Hepatocyte (in vitro differentiated cells): Measurements from ENCODE around the gene USP48. TPM values are rescaled to one million over a fixed set of nuclear protein-coding genes. Genes with fewer than 3 reads are reported as not detected.

Experiments
- DNase-seq: peaks from one replicate; pipeline ENCODE4 v3.0.0-alpha.2; 2016; ENCODE audit warnings: low spot score
- H2AFZ ChIP-seq: fragments of 200-600 bp; sonication (generic); 2 replicates; pipeline ENCODE4 v1.6.0; 2016; ENCODE audit warnings: antibody characterized with exemption, mild to moderate bottlenecking
- H3K27ac ChIP-seq: fragments of 200-600 bp; sonication (generic); 2 replicates; pipeline ENCODE4 v1.5.1; 2016; ENCODE audit warnings: mild to moderate bottlenecking
- H3K27me3 ChIP-seq: fragments of 200-600 bp; sonication (generic); 2 replicates; pipeline ENCODE4 v1.6.1; 2016
- H3K36me3 ChIP-seq: fragments of 200-600 bp; sonication (generic); replicated peaks from 2 replicates; pipeline ENCODE4 v1.5.1; 2016; ENCODE audit warnings: low read depth; ENCODE audit not compliant: insufficient read depth
- H3K4me1 ChIP-seq: fragments of 200-600 bp; sonication (generic); 2 replicates; pipeline ENCODE4 v1.5.1; 2016; ENCODE audit warnings: mild to moderate bottlenecking, moderate library complexity; ENCODE audit not compliant: insufficient read depth
- H3K4me2 ChIP-seq: fragments of 200-600 bp; sonication (generic); 2 replicates; pipeline ENCODE4 v1.6.0; 2016
- H3K4me3 ChIP-seq: fragments of 200-600 bp; sonication (generic); 2 replicates; pipeline ENCODE4 v1.5.1; 2016; ENCODE audit warnings: mild to moderate bottlenecking
- H3K79me2 ChIP-seq: fragments of 200-600 bp; sonication (generic); 2 replicates; pipeline ENCODE4 v1.6.0; 2017; ENCODE audit warnings: mild to moderate bottlenecking
- H3K9me2 ChIP-seq: fragments of 200-600 bp; sonication (generic); replicated peaks from 2 replicates; pipeline ENCODE4 v1.6.0; 2017; ENCODE audit warnings: mild to moderate bottlenecking; ENCODE audit not compliant: insufficient read depth
- H3K9me3 ChIP-seq: fragments of 200-600 bp; sonication (generic); 2 replicates; pipeline ENCODE4 v1.5.1; 2016; ENCODE audit warnings: low read depth, mild to moderate bottlenecking
- H4K20me1 ChIP-seq: fragments of 200-600 bp; sonication (generic); 2 replicates; pipeline ENCODE4 v1.6.0; 2016; ENCODE audit warnings: mild to moderate bottlenecking; ENCODE audit not compliant: insufficient read depth, poor library complexity, severe bottlenecking
- CTCF ChIP-seq: fragments of 200-600 bp; sonication (generic); IDR thresholded peaks from 2 replicates; pipeline ENCODE4 v1.5.1; 2016; ENCODE audit warnings: antibody characterized with exemption, mild to moderate bottlenecking; ENCODE audit not compliant: poor library complexity
- EZH2 ChIP-seq: fragments of 200-600 bp; sonication (generic); IDR thresholded peaks from 2 replicates; pipeline ENCODE4 v1.6.1; 2016; ENCODE audit warnings: antibody characterized with exemption, mild to moderate bottlenecking, borderline replicate concordance
- EZH2phosphoT487 ChIP-seq: fragments of 200-600 bp; sonication (generic); IDR thresholded peaks from one replicate; pipeline ENCODE4 v1.6.1; 2018; ENCODE audit warnings: antibody characterized with exemption, mild to moderate bottlenecking, low read depth, moderate library complexity; ENCODE audit not compliant: unreplicated experiment, severe bottlenecking
- WGBS: methylation state at CpG from one replicate; pipeline ENCODE4 v1.1.6; 2016; ENCODE audit warnings: low lambda C conversion rate; ENCODE audit errors: missing lambda C conversion rate; 5-methylcytosine and 5-hydroxymethylcytosine counted together
- polyA plus RNA-seq: library from polyadenylated mRNA; unstranded; fragments of >200 nt; fragmentation: Nextera tagmentation; extraction: Ambion mirVana; gene quantifications from 2 replicates; pipeline ENCODE4 v1.2.1, GENCODE V29; 2016
- total RNA-seq: library from RNA; depleted of rRNA; stranded (reverse); fragments of >200 nt; gene quantifications from 2 replicates; pipeline ENCODE4 v1.2.3, GENCODE V29; 2014

USP48 gene
- total and polyA plus RNA-seq, 2 experiments from 2014 or later: 38.9 to 39.5 TPM

- H3K4me1 ChIP-seq: peaks cover 16% of the 10 kb centered on the region
- DNase-seq: no peak
- no peaks in the 10 kb centered on the region for H3K79me2 ChIP-seq
- no peak overlapping the region for H3K4me3 ChIP-seq
- no peaks in the 10 kb centered on the region for H3K36me3 ChIP-seq
- 53% methylated on average over 4 of the region's 4 CpGs for WGBS
- no peaks in the 10 kb centered on the region for H3K9me3 ChIP-seq
- no peaks in the 10 kb centered on the region for H4K20me1 ChIP-seq
- no peak overlapping the region for H3K27ac ChIP-seq
- no peak overlapping the region for H2AFZ ChIP-seq
- TF ChIP-seq EZH2: no peak
- TF ChIP-seq CTCF: no peak
- TF ChIP-seq EZH2phosphoT487: no peak
- no peaks in the 10 kb centered on the region for H3K27me3 ChIP-seq
- no peaks in the 10 kb centered on the region for H3K9me2 ChIP-seq
- no peak overlapping the region for H3K4me2 ChIP-seq
These were observed 134.6 kb downstream of the USP48 start for GRCh38 chr1:21648352-21648730.

- H3K27ac ChIP-seq: no peak overlapping the region
- no peaks in the 10 kb centered on the region for H3K9me2 ChIP-seq
- 44% methylated on average over 18 of the region's 19 CpGs for WGBS
- no peaks in the 10 kb centered on the region for H3K27me3 ChIP-seq
- H3K9me3 ChIP-seq: no peaks in the 10 kb centered on the region
- H3K4me2 ChIP-seq: no peak overlapping the region
- H3K4me3 ChIP-seq: no peak overlapping the region
- no peak for TF ChIP-seq CTCF
- no peak for TF ChIP-seq EZH2
- TF ChIP-seq EZH2phosphoT487: no peak
- no peaks in the 10 kb centered on the region for H4K20me1 ChIP-seq
- H2AFZ ChIP-seq: no peak overlapping the region
- no peaks in the 10 kb centered on the region for H3K79me2 ChIP-seq
- no peaks in the 10 kb centered on the region for H3K36me3 ChIP-seq
- peaks cover 11% of the 10 kb centered on the region for H3K4me1 ChIP-seq
- DNase-seq: peak; percentile 80
These were observed 135.3 kb downstream of the USP48 start for GRCh38 chr1:21647431-21648351.

DNA sequence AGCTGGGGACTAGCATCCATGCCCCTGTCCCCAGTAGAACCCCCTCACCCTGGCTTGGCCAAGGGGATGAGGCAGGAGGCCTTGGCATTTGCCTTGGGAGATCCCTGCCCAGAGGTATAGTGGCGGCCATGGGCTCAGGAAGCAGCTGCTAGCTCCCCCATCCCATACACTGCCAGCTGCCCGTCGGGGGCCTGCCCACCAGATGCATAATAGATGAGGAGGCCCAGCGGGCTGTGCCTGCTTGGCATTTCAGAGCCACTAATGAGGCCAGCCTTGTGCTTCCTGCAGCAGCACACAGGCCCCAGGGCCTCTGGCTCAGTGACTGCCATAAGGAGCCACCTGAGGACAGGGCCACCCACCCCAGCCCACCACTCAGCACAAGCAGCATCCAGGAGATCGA is 137.4 kb downstream of the USP48 start:
- H3K27ac ChIP-seq: no peak overlapping the region
- 95% methylated on average over 5 of the region's 5 CpGs for WGBS
- H2AFZ ChIP-seq: no peak overlapping the region
- no peaks in the 10 kb centered on the region for H3K9me2 ChIP-seq
- no peak for DNase-seq
- TF ChIP-seq EZH2 (no peak), CTCF (no peak), EZH2phosphoT487 (no peak)
- H3K4me2 ChIP-seq: no peak overlapping the region
- H3K4me1 ChIP-seq: no peaks in the 10 kb centered on the region
- H3K9me3 ChIP-seq: no peaks in the 10 kb centered on the region
- H3K4me3 ChIP-seq: no peak overlapping the region
- H3K27me3 ChIP-seq: no peaks in the 10 kb centered on the region
- no peaks in the 10 kb centered on the region for H3K79me2 ChIP-seq
- H3K36me3 ChIP-seq: no peaks in the 10 kb centered on the region
- H4K20me1 ChIP-seq: no peaks in the 10 kb centered on the region
